Measurements from ENCODE around the gene LRFN3. TPM values are rescaled to one million over a fixed set of nuclear protein-coding genes. Genes with fewer than 3 reads are reported as not detected.
"Not testable (repeated sequence)": the region's sequence is repeated elsewhere in the genome, so short reads cannot be mapped to it uniquely, and the experiment has no call there.

LRFN3 gene
- 11.0 and 11.6 TPM in 2 replicates for total RNA-seq

GRCh38 chr19:35935911-35936737 is at the start of gene LRFN3:
TSS of gene LRFN3 (plus strand) at chr19:35936374. CDS start at chr19:35939426, 3,052 bp downstream.
- peak; percentile 91 for DNase-seq
- H3K9me3 Mint-ChIP-seq, result no peaks in the 10 kb centered on the region
- H3K4me3 Mint-ChIP-seq, result peak within 1 kb of the TSS; percentile 95
- H3K27ac Mint-ChIP-seq, result peak within 1 kb of the TSS; percentile 68
- peaks cover 30% of the 10 kb centered on the region for H3K4me1 Mint-ChIP-seq
- no peaks in the 10 kb centered on the region for H3K27me3 Mint-ChIP-seq
- intact Hi-C loops (cut with micrococcal nuclease), result loop anchor here (1.0 kb wide), 1 partner anchor 54 kb away; no protein-coding TSS in a partner anchor
- H3K36me3 Mint-ChIP-seq (ENCODE audit: low read depth), result peaks cover 12% of the 10 kb centered on the region

GRCh38 chr19:35887197-35887596 is 49.0 kb upstream of the LRFN3 start:
- peaks cover 49% of the 10 kb centered on the region for H3K36me3 Mint-ChIP-seq (ENCODE audit: low read depth)
- no peaks in the 10 kb centered on the region for H3K27me3 Mint-ChIP-seq
- intact Hi-C loops (cut with micrococcal nuclease), result no loop called here
- H3K27ac Mint-ChIP-seq, result no peak overlapping the region
- DNase-seq, result no peak
- H3K4me3 Mint-ChIP-seq, result no peak overlapping the region
- no peaks in the 10 kb centered on the region for H3K9me3 Mint-ChIP-seq
- peaks cover 16% of the 10 kb centered on the region for H3K4me1 Mint-ChIP-seq

GRCh38 chr19:35888398-35888797 is 47.8 kb upstream of the LRFN3 start:
- Mint-ChIP-seq H3K9me3 (no peaks in the 10 kb centered on the region), H3K27ac (no peak overlapping the region), H3K27me3 (no peaks in the 10 kb centered on the region), H3K4me3 (no peak overlapping the region), H3K4me1 (peaks cover 18% of the 10 kb centered on the region), H3K36me3 (ENCODE audit: low read depth) (peaks cover 59% of the 10 kb centered on the region)
- intact Hi-C loops (cut with micrococcal nuclease), result no loop called here
- DNase-seq, result no peak

GRCh38 chr19:35889370-35890112 is 46.6 kb upstream of the LRFN3 start:
- DNase-seq, result no peak
- peaks cover 70% of the 10 kb centered on the region for H3K36me3 Mint-ChIP-seq (ENCODE audit: low read depth)
- H3K27me3 Mint-ChIP-seq, result no peaks in the 10 kb centered on the region
- no peak overlapping the region for H3K27ac Mint-ChIP-seq
- H3K9me3 Mint-ChIP-seq, result no peaks in the 10 kb centered on the region
- no peak overlapping the region for H3K4me3 Mint-ChIP-seq
- peaks cover 18% of the 10 kb centered on the region for H3K4me1 Mint-ChIP-seq
- intact Hi-C loops (cut with micrococcal nuclease), result no loop called here

- intact Hi-C loops (cut with micrococcal nuclease), result no loop called here
- no peak for DNase-seq
- peak overlapping the region; percentile 20 for H3K27ac Mint-ChIP-seq
- H3K36me3 Mint-ChIP-seq (ENCODE audit: low read depth), result peaks cover 73% of the 10 kb centered on the region
- H3K27me3 Mint-ChIP-seq, result no peaks in the 10 kb centered on the region
- peaks cover 19% of the 10 kb centered on the region for H3K4me1 Mint-ChIP-seq
- H3K9me3 Mint-ChIP-seq, result no peaks in the 10 kb centered on the region
- no peak overlapping the region for H3K4me3 Mint-ChIP-seq
Measured at GRCh38 chr19:35890113-35890650, 46.0 kb upstream of the LRFN3 start.

GRCh38 chr19:35891819-35892218 is 44.4 kb upstream of the LRFN3 start:
- intact Hi-C loops (cut with micrococcal nuclease); DNase-seq; H3K9me3 Mint-ChIP-seq; H3K27me3 Mint-ChIP-seq; H3K4me3 Mint-ChIP-seq; H3K27ac Mint-ChIP-seq: not testable (repeated sequence)
- Mint-ChIP-seq H3K4me1 (peaks cover 24% of the 10 kb centered on the region), H3K36me3 (ENCODE audit: low read depth) (peaks cover 79% of the 10 kb centered on the region)

- no peaks in the 10 kb centered on the region for H3K27me3 Mint-ChIP-seq
- intact Hi-C loops (cut with micrococcal nuclease), result no loop called here
- no peak overlapping the region for H3K4me3 Mint-ChIP-seq
- H3K4me1 Mint-ChIP-seq, result peaks cover 31% of the 10 kb centered on the region
- H3K9me3 Mint-ChIP-seq, result no peaks in the 10 kb centered on the region
- no peak overlapping the region for H3K27ac Mint-ChIP-seq
- peaks cover 80% of the 10 kb centered on the region for H3K36me3 Mint-ChIP-seq (ENCODE audit: low read depth)
- no peak for DNase-seq
Measured at GRCh38 chr19:35894342-35894741, 41.8 kb upstream of the LRFN3 start.

GRCh38 chr19:35895911-35896642 is 40.1 kb upstream of the LRFN3 start:
- H3K27me3 Mint-ChIP-seq, result no peaks in the 10 kb centered on the region
- H3K36me3 Mint-ChIP-seq (ENCODE audit: low read depth), result peaks cover 68% of the 10 kb centered on the region
- H3K27ac Mint-ChIP-seq, result peak overlapping the region; percentile 79
- peak overlapping the region; percentile 71 for H3K4me3 Mint-ChIP-seq
- no peaks in the 10 kb centered on the region for H3K9me3 Mint-ChIP-seq
- intact Hi-C loops (cut with micrococcal nuclease), result no loop called here
- H3K4me1 Mint-ChIP-seq, result peaks cover 29% of the 10 kb centered on the region
- no peak for DNase-seq

- DNase-seq, result no peak
- Mint-ChIP-seq H3K4me1 (peaks cover 29% of the 10 kb centered on the region), H3K27me3 (no peaks in the 10 kb centered on the region), H3K4me3 (peak overlapping the region; percentile 55), H3K27ac (no peak overlapping the region), H3K9me3 (no peaks in the 10 kb centered on the region), H3K36me3 (ENCODE audit: low read depth) (peaks cover 65% of the 10 kb centered on the region)
- intact Hi-C loops (cut with micrococcal nuclease), result no loop called here
Measured at GRCh38 chr19:35896643-35897040, 39.5 kb upstream of the LRFN3 start.

- Mint-ChIP-seq H3K4me1 (peaks cover 36% of the 10 kb centered on the region), H3K9me3 (no peaks in the 10 kb centered on the region), H3K27me3 (no peaks in the 10 kb centered on the region), H3K4me3 (peak overlapping the region; percentile 98), H3K27ac (peak overlapping the region; percentile 82), H3K36me3 (ENCODE audit: low read depth) (peaks cover 58% of the 10 kb centered on the region)
- intact Hi-C loops (cut with micrococcal nuclease), result loop anchor here (2.0 kb wide), 2 partner anchors 15 to 181 kb away; no protein-coding TSS in a partner anchor
- DNase-seq, result no peak
Measured at GRCh38 chr19:35897706-35898451, 38.3 kb upstream of the LRFN3 start.

- DNase-seq, result no peak
- Mint-ChIP-seq H3K36me3 (ENCODE audit: low read depth) (peaks cover 55% of the 10 kb centered on the region), H3K27me3 (no peaks in the 10 kb centered on the region), H3K27ac (peak overlapping the region; percentile 98), H3K9me3 (no peaks in the 10 kb centered on the region), H3K4me3 (peak overlapping the region; percentile 98), H3K4me1 (peaks cover 39% of the 10 kb centered on the region)
- intact Hi-C loops (cut with micrococcal nuclease), result loop anchor here (2.0 kb wide), 2 partner anchors 16 to 182 kb away; no protein-coding TSS in a partner anchor
Measured at GRCh38 chr19:35898499-35898809, 37.7 kb upstream of the LRFN3 start.

- Mint-ChIP-seq H3K27me3 (no peaks in the 10 kb centered on the region), H3K36me3 (ENCODE audit: low read depth) (peaks cover 47% of the 10 kb centered on the region), H3K27ac (peak overlapping the region; percentile 98), H3K4me1 (peaks cover 50% of the 10 kb centered on the region), H3K4me3 (peak overlapping the region; percentile 98), H3K9me3 (no peaks in the 10 kb centered on the region)
- intact Hi-C loops (cut with micrococcal nuclease), result loop anchor here (1.0 to 5.0 kb wide), 5 partner anchors 17 to 183 kb away; partner anchors contain the start of genes HSPB6 and PROSER3
- DNase-seq, result peak; percentile 96
Measured at GRCh38 chr19:35899547-35900214, 36.5 kb upstream of the LRFN3 start.

Data from activated CD4-positive, alpha-beta T cell treated with anti-CD3 and anti-CD28 coated beads, Interleukin-2, amount 10 ng/mL, durations not matched to agents 24 days and 14 days (primary cell).